Activated effector memory CD4-positive, alpha-beta T cell treated with Interleukin-2 at 50 U/mL for 16 hours (primary cell): ENCODE measurements around the gene SMAD7.

Source experiments
- DNase-seq: peaks from one replicate; pipeline ENCODE4 v3.0.0-alpha.2; 2020

The SMAD7 gene

GRCh38 chr18:48913775-48914174 is 37.0 kb downstream of the SMAD7 start:
- DNase-seq: no peak

- peak; percentile 54 for DNase-seq
Measured at GRCh38 chr18:48913201-48913600, 37.6 kb downstream of the SMAD7 start.

GRCh38 chr18:48910972-48911545 is 39.7 kb downstream of the SMAD7 start:
- DNase-seq: no peak

GRCh38 chr18:48909721-48910120 is 41.0 kb downstream of the SMAD7 start:
- no peak for DNase-seq

GRCh38 chr18:48908916-48909315 is 41.8 kb downstream of the SMAD7 start:
- DNase-seq: no peak

GRCh38 chr18:48905513-48905912 is 45.3 kb downstream of the SMAD7 start:
- DNase-seq: no peak

- DNase-seq: no peak
Measured at GRCh38 chr18:48904847-48905394, 45.8 kb downstream of the SMAD7 start.

- DNase-seq: no peak
Measured at GRCh38 chr18:48904091-48904490, 46.7 kb downstream of the SMAD7 start.

GRCh38 chr18:48902856-48903601 is 47.7 kb downstream of the SMAD7 start:
- DNase-seq: no peak

- DNase-seq: no peak
Measured at GRCh38 chr18:48902023-48902855, 48.5 kb downstream of the SMAD7 start.

- no peak for DNase-seq
Measured at GRCh38 chr18:48901145-48902022, 49.4 kb downstream of the SMAD7 start.

- no peak for DNase-seq
Measured at GRCh38 chr18:48900469-48900868, 50.3 kb downstream of the SMAD7 start.

- no peak for DNase-seq
Measured at GRCh38 chr18:48899558-48900174, 51.1 kb downstream of the SMAD7 start.

GRCh38 chr18:48898521-48898920 is 52.2 kb downstream of the SMAD7 start:
- DNase-seq: no peak

GRCh38 chr18:48897531-48897930 is 53.2 kb downstream of the SMAD7 start:
- no peak for DNase-seq

GRCh38 chr18:48896875-48897511 is 53.8 kb downstream of the SMAD7 start:
- DNase-seq: no peak

GRCh38 chr18:48896326-48896874 is 54.4 kb downstream of the SMAD7 start:
- DNase-seq: no peak

- no peak for DNase-seq
Measured at GRCh38 chr18:48894799-48895346, 55.9 kb downstream of the SMAD7 start.

- no peak for DNase-seq
Measured at GRCh38 chr18:48893608-48894600, 56.9 kb downstream of the SMAD7 start.
